Right ventricle myocardium inferior (tissue), 1 donor: ENCODE measurements around the gene RGS17. TPM values are rescaled to one million over a fixed set of nuclear protein-coding genes. Genes with fewer than 3 reads are reported as not detected.
A peak's percentile ranks its signal among the peaks of the same experiment; 100 is the strongest.
"Not testable (repeated sequence)": the region's sequence is repeated elsewhere in the genome, so short reads cannot be mapped to it uniquely, and the experiment has no call there.

ENCODE experiments used
- ATAC-seq: fragments of 200-7000 bp; cut with Tn5 transposase; one replicate; pipeline ENCODE4 v1.9.1; 2020; ENCODE audit warnings: mild to moderate bottlenecking, moderate library complexity
- DNase-seq: peaks from one replicate; pipeline ENCODE4 v3.0.0; 2021; ENCODE audit errors: missing footprints
- intact Hi-C: fragments of 100-400 bp; cut with DNase I; formaldehyde crosslinking; loops from one replicate; pipeline ENCODE4 v1.11.0; 2022
- long read RNA-seq: library from polyadenylated mRNA; unstranded; transcript quantifications from one replicate; pipeline ENCODE4 v2.0.0, GENCODE V29; 2021
- total RNA-seq: library from RNA; stranded (reverse); fragmentation: NEBNext Ultra II Directional; extraction: Animal tissue kit (Norgen Biotek cat#: 25700); gene quantifications from one replicate; pipeline ENCODE4 v1.2.1, GENCODE V29; 2021
- donor health status: DM: no; HTN: yes; CAD: no; lungs with severe emphysema.

Gene RGS17, protein sequence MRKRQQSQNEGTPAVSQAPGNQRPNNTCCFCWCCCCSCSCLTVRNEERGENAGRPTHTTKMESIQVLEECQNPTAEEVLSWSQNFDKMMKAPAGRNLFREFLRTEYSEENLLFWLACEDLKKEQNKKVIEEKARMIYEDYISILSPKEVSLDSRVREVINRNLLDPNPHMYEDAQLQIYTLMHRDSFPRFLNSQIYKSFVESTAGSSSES
- 0.05 TPM for total RNA-seq
- long read RNA-seq: 0 reads

DNA sequence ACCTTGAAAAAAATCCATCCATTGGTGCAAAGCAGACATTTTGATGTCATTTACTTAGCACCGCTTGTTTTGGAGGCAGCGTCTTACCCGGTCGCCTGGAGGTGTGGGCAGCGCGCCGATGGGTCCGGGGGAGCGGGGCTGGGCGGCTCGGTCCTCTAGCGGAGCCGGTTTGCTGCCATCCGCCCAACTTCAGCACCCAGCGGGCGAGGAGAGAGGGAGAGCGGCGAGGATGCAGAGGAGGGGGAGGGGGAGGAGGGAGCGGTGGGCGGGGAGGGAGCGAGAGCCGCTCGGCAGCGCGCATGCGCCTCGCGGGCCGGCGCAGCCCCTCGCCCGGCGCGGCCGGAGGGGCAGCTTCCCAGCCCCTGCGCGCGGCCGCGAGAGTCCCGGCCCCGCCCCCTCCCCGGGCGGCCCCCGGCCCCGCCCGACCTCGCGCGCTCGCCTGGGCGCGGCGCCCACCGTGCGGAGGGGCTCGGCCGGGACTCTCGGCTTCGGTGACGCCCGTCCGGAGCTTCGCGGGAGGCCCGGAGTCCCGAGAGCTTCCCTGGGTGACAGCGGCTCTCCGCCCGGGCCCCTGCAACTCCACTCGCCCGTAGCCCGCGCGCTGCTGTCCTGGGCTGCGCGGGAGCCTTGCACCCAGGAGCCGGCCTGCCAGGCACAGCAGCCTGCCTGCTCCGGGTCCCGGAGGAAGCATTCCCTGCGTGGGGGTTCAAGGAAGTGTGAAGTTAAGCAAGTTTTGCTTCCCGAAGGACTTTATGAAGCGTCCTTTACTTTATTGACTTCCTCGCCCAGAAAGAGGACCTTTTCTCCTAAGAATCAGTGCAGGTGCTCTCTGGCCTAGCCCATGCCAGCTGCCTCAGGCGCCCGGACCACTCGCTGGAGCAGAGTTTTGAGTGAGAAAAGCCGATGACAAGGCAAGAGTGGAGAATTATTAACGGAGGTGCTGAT, at the start of gene RGS17:
TSS of gene RGS17 (minus strand) at position 246 of the 945 bp plus-strand sequence. CDS start 87,264 bp downstream, outside the sequence.
- peak; percentile 81 for ATAC-seq
- intact Hi-C loops: no loop called here
- DNase-seq: peak; percentile 76

DNA sequence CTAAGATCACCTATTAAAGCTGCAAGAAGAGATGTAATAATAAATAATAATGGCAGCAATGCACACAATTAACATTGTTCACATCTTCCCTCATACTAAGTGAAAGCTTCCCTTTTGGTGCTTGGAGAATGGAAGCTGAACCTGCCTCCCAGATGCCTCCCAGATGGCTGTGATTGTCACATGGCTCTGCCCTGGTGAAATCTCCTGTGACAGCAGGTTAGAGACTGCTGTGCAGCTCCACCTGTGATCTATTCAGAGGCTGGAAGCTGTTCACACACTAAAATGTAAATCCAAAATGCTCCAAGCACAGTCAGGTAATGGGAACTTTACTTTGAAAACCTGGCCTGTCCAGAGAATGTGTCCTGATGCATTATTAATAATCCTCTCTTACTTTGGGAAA, 41.7 kb upstream of the RGS17 start:
- DNase-seq: no peak
- no peak for ATAC-seq
- intact Hi-C loops: no loop called here

DNA sequence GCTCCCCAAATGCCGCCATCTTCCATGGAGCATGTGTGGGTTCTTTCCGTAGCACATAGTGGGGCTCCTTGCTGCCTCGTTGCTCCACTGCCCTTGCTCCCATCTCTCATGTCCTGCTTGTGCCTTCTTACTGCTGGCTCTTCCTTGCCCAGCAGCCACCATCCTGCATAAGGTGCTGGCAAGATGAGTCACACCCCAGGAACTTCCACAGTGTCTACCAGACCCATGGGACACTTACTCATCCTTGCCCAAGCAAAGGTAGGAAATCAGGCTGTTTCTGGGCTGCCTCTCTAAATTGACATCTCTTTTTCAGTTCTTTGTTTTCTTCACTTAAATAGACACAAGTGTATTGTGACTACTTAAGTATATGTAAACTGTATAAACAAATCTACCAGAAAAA, 39.4 kb upstream of the RGS17 start:
- intact Hi-C loops: no loop called here
- DNase-seq: no peak
- no peak for ATAC-seq

DNA sequence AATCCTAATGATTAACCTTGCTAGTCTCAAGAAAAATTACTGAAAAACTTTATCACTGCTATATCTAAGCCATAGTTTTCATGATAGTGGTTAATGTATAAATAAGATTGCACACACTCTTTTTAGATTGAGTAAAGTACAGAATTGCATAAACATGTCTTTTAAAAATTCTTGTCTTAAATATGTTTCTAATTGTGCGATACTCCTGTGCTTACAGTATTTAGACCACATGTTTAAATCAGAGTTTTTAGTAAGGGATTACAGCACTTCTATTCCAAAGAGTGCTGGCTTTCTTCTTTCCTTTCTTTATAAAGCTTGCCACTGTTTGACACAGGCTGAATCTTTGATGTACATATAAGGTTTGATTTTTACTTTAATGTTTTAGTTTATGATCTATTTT, 36.8 kb upstream of the RGS17 start:
- DNase-seq: no peak
- ATAC-seq: no peak
- intact Hi-C loops: no loop called here

DNA sequence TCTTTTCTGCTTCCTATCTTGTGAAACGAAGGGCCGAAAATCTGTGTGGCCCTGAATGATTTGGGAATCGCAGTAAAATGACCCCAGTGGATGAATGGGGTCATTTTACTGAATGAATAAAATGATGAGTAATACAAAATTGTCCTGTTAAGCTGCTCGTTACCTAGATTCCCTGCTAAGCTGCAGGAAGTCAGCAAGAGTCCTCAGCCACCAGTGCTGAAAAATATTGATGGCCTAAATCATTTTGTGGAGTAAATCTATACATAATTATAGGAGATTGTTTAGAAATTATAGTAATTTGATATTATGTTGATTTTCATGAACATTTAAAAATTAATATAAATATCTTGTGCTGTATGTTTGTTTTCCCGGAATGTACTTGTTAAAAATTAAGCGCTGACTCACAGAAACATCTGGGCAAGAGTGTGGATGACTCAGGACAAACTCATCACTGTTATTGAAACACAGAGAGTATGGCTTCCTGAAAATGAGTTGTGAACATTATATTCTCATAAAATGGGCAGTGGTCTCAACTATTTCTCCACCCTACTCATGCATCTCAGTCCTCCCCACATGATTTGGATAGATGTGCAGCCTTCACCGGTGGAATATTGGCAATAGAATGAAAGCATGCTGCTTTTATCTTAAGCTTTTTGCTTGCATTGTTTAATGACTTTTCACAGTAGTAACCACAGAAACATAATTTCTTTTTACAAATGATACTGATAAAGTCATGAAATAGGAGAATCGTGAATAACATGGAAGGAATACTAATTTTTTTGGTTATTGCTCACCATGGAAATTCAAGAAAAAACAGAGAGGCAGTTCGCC, 36.2 kb upstream of the RGS17 start:
- intact Hi-C loops: no loop called here
- ATAC-seq (no peak), DNase-seq (no peak)

DNA sequence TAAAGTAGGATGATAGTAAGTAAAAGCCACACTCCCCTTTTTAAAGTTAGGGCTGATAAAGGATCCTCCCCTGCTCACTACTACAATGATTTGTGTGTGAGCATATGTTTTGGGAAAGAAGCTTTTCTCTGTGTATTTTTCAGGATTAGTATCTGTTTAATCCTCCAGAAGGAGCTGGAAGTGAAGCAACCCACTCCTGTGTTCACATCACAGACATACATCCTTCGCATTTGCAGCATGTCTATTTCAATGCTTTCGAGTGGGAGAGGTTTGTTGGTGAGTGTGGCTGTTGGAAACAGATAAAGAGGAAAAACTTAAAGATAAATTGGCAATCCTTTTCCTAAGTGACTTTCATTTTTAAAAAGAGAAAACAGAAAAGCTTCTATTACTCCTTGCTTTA, 31.6 kb upstream of the RGS17 start:
- ATAC-seq (no peak), DNase-seq (no peak)
- intact Hi-C loops: no loop called here

DNA sequence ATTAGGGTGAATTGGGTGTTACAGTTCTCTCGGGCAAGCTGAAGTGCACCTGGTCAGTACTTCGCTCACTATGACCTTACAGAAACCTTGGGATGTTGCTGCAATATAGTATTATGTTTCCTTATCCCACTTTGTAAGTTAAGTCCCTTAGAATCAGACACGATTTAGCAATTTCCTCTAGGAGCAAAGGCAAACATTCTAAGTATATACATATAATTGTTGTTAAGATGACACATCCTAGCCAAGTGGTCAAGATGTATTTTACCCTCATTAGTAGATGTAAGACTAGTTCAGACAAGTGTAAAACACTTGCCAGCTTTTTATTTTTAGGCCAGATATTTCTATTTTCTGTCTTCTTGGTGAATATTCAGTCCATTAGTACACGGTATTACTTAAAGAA, 31.1 kb upstream of the RGS17 start:
- intact Hi-C loops: no loop called here
- DNase-seq: no peak
- ATAC-seq: no peak

DNA sequence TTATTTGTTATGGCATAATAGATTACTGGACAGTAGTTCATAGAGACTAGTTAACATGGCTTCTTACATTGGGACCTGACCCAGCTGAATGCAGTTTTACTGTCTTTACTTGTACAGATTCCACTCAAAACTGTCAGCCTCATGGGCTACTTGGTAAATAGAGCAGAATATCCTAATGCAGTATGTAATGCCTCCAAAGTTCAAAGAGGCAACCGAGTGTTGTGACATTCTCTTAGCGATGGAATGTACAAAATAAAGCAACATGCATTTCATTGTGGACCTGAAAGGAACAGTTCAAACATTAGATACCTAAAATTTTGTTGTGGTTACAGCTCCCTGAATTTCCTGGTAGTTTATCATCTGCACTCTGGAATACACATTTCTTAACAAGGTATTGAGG, 29.1 kb upstream of the RGS17 start:
- intact Hi-C loops: no loop called here
- ATAC-seq (no peak), DNase-seq (no peak)

DNA sequence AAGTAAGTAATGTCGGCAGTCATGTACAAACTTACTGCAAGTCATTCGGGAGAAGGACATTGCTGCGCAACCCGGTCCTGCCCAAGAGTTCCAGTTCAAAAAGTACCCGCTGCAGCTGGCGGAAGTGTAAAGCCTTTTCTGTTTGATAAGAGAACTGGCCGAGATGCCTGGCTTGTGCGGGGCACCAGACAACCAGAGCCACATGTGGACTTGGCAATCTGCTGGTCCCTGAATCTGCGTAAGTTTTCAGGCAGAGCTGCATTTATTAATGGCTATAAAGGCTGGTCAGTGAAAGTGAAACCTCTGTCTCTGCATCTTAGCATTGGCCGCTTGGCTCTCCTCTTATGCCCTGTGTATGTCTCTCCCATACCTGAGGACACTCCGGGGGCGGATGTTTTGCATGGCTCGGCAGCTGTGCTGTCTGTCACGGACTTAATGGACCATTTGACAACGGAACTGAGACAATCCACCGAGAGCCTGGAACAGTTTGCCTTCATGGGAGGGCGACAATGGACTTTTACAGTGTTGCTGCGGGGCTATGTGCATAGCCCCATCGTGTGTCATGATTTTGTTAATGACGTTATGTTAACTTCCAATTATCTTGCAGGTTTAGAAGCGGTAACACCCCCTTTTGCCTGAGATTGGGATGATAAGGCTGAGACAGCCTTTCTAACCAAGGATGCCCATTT, 19.8 kb upstream of the RGS17 start:
- ATAC-seq: no peak
- DNase-seq: no peak
- intact Hi-C loops: no loop called here

DNA sequence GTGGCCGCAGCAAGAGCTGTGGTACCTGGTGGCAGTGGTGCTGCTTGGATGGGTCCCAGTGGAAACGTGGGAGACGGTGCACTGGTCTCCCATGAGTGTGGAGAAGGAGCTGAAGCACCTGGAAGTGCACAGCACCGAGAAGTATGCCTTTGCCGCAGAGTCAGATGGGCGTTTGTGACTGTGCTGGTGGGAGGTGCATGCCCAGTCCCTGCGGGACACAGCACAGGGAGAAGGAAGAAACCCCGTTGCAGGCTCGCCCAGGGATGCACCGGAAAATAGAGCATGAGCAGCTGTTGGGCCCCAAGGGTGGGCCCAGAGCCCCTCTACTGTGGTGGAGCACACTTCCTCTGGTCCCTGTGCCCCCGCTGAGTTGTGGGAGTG, 19.3 kb upstream of the RGS17 start:
- intact Hi-C loops: no loop called here
- ATAC-seq (no peak), DNase-seq (no peak)

DNA sequence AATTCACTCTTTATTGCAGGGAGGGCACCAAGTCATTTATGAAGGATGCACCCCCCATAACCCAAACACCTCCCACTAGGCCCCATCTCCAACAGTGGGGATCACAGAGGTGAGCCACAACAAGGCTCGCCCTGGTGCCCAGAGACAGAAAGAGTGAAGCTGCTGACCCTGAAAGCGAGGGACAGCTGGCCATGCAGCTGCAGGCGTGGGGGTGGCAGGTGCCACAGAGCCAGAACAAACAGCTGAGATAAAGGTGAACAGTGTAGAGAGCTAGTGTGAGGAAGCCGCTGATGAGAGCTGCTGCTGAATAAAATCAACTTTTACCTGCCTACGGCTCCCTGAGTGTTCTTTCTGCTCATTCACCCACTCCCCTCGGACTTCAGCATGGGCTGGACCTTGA, 18.8 kb upstream of the RGS17 start:
- ATAC-seq: no peak

DNA sequence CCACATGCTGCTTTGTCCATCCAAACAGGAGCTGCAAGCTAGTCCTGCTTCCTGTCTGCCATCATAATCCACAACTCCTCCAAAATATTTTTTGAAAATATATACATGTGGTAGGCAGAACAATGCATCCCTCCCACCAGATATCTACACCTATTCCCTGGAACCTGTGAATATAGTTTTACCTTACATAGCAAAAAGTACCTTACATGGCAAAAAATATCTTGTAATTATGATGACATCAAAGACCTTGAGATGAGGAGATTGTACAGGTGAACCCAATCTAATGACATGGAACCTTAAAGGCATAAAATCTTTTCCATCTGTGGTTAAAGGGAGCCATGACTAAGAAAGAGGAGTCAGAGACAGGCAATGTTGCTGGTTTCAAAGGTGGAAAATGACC, 15.3 kb upstream of the RGS17 start:
- DNase-seq (no peak), ATAC-seq (no peak)
- intact Hi-C loops: no loop called here

More for the DNA sequence above, 18.8 kb upstream of the RGS17 start:
- DNase-seq: no peak
- intact Hi-C loops: no loop called here

DNA sequence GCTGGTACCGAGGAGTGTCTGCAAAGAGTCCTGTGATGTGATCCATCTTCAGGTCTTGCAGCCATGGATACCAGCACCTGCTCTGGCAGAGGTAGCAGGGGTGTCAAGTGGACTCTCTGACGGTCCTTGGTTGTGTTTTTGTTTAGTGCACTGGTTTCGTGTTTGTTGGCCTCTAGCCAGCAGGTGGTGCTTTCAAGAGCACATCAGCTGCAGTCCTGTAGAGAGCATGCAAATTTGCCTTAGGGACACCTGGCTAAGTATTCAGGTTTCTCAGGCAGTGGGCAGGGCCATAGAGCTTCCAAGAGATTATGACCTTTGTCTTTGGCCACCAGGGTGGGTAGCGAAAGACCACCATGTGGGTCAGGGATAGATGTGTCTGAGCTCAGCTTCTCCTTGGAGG, 14.5 kb upstream of the RGS17 start:
- intact Hi-C loops: no loop called here
- ATAC-seq: no peak

DNA sequence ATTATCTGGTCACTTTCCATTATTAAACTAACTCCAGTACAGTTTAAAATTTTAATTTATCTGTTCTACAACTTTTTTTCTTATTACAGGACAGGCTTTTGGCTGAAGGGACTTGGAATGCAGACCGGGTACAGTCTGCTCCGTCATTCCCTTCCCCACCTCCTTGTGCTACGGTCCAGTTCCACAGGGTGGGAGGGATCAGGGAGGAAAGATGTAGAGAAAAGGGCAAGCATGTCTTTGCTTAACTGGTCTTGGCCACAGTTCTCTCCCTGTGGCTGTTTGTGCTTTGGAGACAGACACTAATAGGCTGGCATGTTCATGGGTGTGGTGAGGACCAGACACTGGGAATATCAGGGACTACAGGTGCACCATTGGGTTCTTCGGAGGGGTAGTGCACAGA, 12.1 kb upstream of the RGS17 start:
- no peak for ATAC-seq
- intact Hi-C loops: no loop called here
- no peak for DNase-seq

More for the DNA sequence above, 14.5 kb upstream of the RGS17 start:
- DNase-seq: no peak

DNA sequence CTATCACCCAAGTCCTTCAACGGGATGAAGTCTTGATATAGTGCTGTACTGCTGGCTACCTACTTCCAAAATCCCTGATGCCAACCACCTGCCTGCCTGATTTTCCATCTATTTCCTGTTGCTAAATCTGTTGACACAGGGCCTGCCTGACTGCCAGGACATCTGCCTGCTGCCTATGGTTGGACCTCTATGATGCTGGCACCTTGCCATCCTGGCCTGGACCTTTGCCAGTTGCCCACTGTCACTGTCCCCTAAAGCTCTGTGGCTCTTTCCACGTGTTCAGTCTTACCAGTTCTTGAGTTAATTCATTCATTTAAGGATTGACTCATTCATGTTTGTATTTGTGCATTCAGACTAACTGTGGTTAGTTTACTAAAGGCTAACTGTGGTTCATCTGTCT, 9.2 kb upstream of the RGS17 start:
- intact Hi-C loops: no loop called here
- no peak for ATAC-seq
- no peak for DNase-seq

DNA sequence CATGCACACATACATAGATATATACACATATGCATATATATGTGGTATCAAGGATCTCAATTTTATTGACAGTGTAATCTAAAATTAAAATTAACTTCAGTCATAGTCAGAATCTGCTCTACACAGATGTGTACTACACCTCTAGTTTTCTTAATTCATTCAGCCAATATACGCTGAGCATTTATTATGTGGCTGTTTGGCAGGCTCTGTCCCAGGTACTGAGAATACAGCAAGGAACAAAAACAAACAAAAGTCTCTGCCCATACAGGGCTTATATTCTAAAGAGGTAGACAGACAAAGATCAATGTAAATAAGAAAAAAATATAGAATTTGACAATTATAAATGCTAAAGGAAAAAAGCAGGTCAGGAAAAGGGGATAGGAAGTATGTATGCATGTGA, 7.8 kb upstream of the RGS17 start:
- intact Hi-C loops: no loop called here
- DNase-seq (no peak), ATAC-seq (no peak)

DNA sequence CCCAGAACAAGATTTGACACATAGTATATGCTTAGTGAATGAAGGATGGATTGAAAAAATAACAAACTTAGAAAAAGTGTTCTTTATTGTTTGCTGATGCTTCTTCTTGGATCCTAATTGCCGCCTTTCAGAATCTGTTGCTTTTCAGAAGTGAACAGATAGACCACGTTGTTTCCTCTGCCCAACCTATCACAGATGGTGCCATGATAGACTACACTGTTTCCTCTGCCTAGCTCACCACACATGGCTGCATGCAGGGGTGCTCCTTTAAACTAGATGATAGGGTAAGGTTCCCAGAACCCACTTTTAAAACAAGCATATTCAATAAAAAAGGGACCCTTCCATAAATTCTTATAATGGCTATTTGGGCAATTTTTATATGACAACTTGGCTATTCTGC, 4.6 kb upstream of the RGS17 start:
- DNase-seq (no peak), ATAC-seq (no peak)
- intact Hi-C loops: no loop called here

DNA sequence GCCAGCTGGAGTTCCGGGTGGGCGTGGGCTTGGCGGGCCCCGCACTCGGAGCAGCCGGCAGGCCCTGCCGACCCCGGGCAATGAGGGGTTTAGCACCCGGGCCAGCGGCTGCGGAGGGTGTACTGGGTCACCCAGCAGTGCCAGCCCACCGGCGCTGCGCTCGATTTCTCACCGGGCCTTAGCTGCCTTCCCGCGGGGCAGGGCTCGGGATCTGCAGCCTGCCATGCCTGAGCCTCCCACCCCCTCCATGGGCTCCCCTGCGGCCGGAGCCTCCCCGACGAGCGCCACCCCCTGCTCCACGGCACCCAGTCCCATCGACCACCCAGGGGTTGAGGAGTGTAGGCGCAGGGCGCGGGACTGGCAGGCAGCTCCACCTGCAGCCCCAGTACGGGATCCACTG, 2.6 kb upstream of the RGS17 start:
- DNase-seq, intact Hi-C loops, ATAC-seq: not testable (repeated sequence)

DNA sequence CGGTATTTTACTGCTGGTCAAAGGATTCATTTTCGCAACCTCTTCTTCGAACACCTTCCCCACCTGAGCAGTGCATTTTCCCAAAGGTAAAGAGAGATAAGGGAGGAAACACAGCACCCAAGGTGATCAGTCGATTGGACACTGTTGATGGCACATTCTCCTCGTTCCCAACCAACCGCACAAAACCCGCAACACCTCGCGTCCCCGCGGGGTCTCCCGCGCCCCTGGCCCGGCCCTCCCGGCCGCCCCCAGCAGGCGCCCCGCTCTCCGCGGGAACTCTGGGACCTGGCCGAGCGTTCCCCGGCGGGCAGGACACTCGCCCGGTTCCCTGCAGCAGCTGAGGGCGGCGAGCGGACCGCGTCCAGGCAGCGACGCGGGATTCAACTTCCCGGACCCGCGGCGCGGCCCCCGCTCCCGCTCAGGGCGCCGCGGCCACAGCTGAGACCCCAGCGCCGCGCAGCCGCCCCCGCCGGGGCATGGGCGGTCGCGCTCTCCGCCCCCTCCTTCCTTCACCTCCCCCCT, 506 bp downstream of the RGS17 start:
- intact Hi-C loops: no loop called here
- DNase-seq (no peak), ATAC-seq (no peak)
